GM12878 (cell line): ENCODE data around the gene CCDC91. TPM values are rescaled to one million over a fixed set of nuclear protein-coding genes. Genes with fewer than 3 reads are reported as not detected.

Experiments
- ATAC-seq: fragments of 200-7000 bp; cut with Tn5 transposase; 3 replicates; pipeline ENCODE4 v1.9.1; 2020; ENCODE audit warnings: mild to moderate bottlenecking, moderate library complexity
- BruUV-seq: library from RNA; stranded (reverse); fragments of 400-500 nt; replicated peaks from 2 replicates; lab custom pipeline; 2021; lab: Mats Ljungman, UMichigan
- CTCF ChIA-PET: fragments of 300-600 bp; sonication (Branson Sonifier 250); formaldehyde crosslinking; extraction: SDS; loops from one replicate; lab custom pipeline; 2021; ENCODE audit warnings: inconsistent platforms; lab: Yijun Ruan, JAX
- POLR2A ChIA-PET: fragments of 350-600 bp; formaldehyde crosslinking; extraction: SDS; loops from one replicate; lab custom pipeline; 2021; ENCODE audit warnings: inconsistent platforms; lab: Charles Lee
- RAD21 ChIA-PET: fragments of 300-600 bp; sonication (Branson Sonifier 250); formaldehyde crosslinking; loops from one replicate; lab custom pipeline; 2023; ENCODE audit warnings: antibody characterized with exemption; ENCODE audit not compliant: unreplicated experiment; lab: Charles Lee
- SMC1A ChIA-PET: fragments of 300-600 bp; sonication (Branson Sonifier 250); formaldehyde crosslinking; loops from one replicate; lab custom pipeline; 2023; ENCODE audit not compliant: unreplicated experiment, uncharacterized antibody; lab: Charles Lee
- DNase-seq: peaks from one replicate; pipeline ENCODE4 v3.0.0-alpha.2; 2011; ENCODE audit warnings: low read depth, low spot score
- FAIRE-seq: peaks from 3 replicates; lab custom pipeline; 2011; peaks lifted over from hg19 to GRCh38; lab: Jason Lieb, UNC
- H2AFZ ChIP-seq: 2 replicates; pipeline ENCODE4 v1.6.0; 2011; ENCODE audit warnings: low read depth, low read length, control low read depth; ENCODE audit not compliant: control insufficient read depth
- H3K27ac ChIP-seq: 2 replicates; pipeline ENCODE4 v1.5.1; 2011; ENCODE audit warnings: control low read depth; ENCODE audit not compliant: control insufficient read depth, insufficient read depth
- H3K27me3 ChIP-seq, 2 experiments: replicated peaks in 1 of 2; 2 replicates each; pipeline versions ENCODE4 v1.6.0 to v1.6.1; 2011; ENCODE audit warnings: low read length in 1 of 2; ENCODE audit not compliant: control insufficient read depth in 2 of 2, insufficient read depth in 2 of 2
- H3K36me3 ChIP-seq, 2 experiments: 2 replicates each; pipeline ENCODE4 v1.5.1; 2011; ENCODE audit warnings: low read length in 1 of 2; ENCODE audit not compliant: control insufficient read depth in 2 of 2, insufficient read depth in 2 of 2
- H3K4me1 ChIP-seq: 2 replicates; pipeline ENCODE4 v1.6.1; 2011; ENCODE audit warnings: mild to moderate bottlenecking, low read length, moderate library complexity, mixed read lengths; ENCODE audit not compliant: control insufficient read depth, insufficient read depth
- H3K4me2 ChIP-seq: 2 replicates; pipeline ENCODE4 v1.6.0; 2011; ENCODE audit warnings: control low read depth; ENCODE audit not compliant: control insufficient read depth, insufficient read depth
- H3K4me3 ChIP-seq: fragments of 200-600 bp; sonication (generic); 2 replicates; pipeline ENCODE4 v1.5.1; 2016
- H3K79me2 ChIP-seq: 2 replicates; pipeline ENCODE4 v1.6.0; 2011; ENCODE audit warnings: low read length; ENCODE audit not compliant: control insufficient read depth, insufficient read depth
- H3K9ac ChIP-seq: 2 replicates; pipeline ENCODE4 v1.8.0; 2011; ENCODE audit warnings: low read length, control low read depth, mixed read lengths; ENCODE audit not compliant: control insufficient read depth, insufficient read depth
- H3K9me3 ChIP-seq: replicated peaks from 3 replicates; pipeline ENCODE4 v1.5.1; 2011; ENCODE audit warnings: mild to moderate bottlenecking, low read length; ENCODE audit not compliant: control insufficient read depth, insufficient read depth
- H4K20me1 ChIP-seq: 2 replicates; pipeline ENCODE4 v1.6.0; 2011; ENCODE audit not compliant: control insufficient read depth, insufficient read depth
- CBX3 ChIP-seq: fragments of 200-600 bp; sonication (generic); IDR thresholded peaks from 2 replicates; pipeline ENCODE4 v1.6.1; 2016; ENCODE audit warnings: low read depth, borderline replicate concordance
- CBX5 ChIP-seq: sonication (generic); IDR thresholded peaks from 2 replicates; pipeline ENCODE4 v1.6.1; 2016; ENCODE audit warnings: low read depth, moderate library complexity, mild to moderate bottlenecking, inconsistent platforms
- ESRRA ChIP-seq: IDR thresholded peaks from 2 replicates; pipeline ENCODE4 v1.6.1; 2012; ENCODE audit warnings: mild to moderate bottlenecking, low read length, improper control_type of control experiment
- FOXM1 ChIP-seq: IDR thresholded peaks from 2 replicates; pipeline ENCODE4 v1.6.1; 2012; ENCODE audit warnings: low read depth, mild to moderate bottlenecking, inconsistent platforms, low read length, moderate library complexity
- MEF2A ChIP-seq: IDR thresholded peaks from 2 replicates; pipeline ENCODE4 v1.6.1; 2011; ENCODE audit warnings: low read depth, mild to moderate bottlenecking, low read length, moderate library complexity; ENCODE audit not compliant: insufficient read depth
- MYB ChIP-seq: fragments of 150-350 bp; IDR thresholded peaks from 2 replicates; pipeline ENCODE4 v1.6.1; 2014; ENCODE audit warnings: mild to moderate bottlenecking, low read depth, low read length, borderline replicate concordance
- PML ChIP-seq: IDR thresholded peaks from 2 replicates; pipeline ENCODE4 v1.6.1; 2012; ENCODE audit warnings: low read length, inconsistent platforms
- SKIL ChIP-seq: fragments of 450-650 bp; IDR thresholded peaks from 2 replicates; pipeline ENCODE4 v1.6.1; 2017; ENCODE audit warnings: mild to moderate bottlenecking, low read depth, inconsistent platforms; ENCODE audit not compliant: poor library complexity, severe bottlenecking
- TBL1XR1 ChIP-seq: IDR thresholded peaks from 2 replicates; pipeline ENCODE4 v1.6.1; 2012; ENCODE audit warnings: low read depth, low read length, improper control_type of control experiment
- ZBTB33 ChIP-seq: fragments of 450-650 bp; IDR thresholded peaks from 2 replicates; pipeline ENCODE4 v1.6.1; 2017; ENCODE audit warnings: mild to moderate bottlenecking
- ZZZ3 ChIP-seq: IDR thresholded peaks from 2 replicates; pipeline ENCODE4 v1.6.1; 2011; ENCODE audit warnings: low read depth; ENCODE audit not compliant: control insufficient read depth, insufficient read length
- WGBS: methylation state at CpG from one replicate; pipeline ENCODE4 v1.1.6; 2016; ENCODE audit warnings: low lambda C conversion rate; ENCODE audit not compliant: insufficient replicate concordance, insufficient coverage; ENCODE audit errors: missing lambda C conversion rate; 5-methylcytosine and 5-hydroxymethylcytosine counted together
- in situ Hi-C: fragments of 300-500 bp; cut with MboI; formaldehyde crosslinking; loops from 9 replicates; pipeline ENCODE4 v1.14.3; 2018; ENCODE audit warnings: mixed read lengths
- intact Hi-C: fragments of 100-400 bp; cut with micrococcal nuclease; formaldehyde crosslinking; loops from one replicate; pipeline ENCODE4 v1.14.2; 2022; ENCODE audit not compliant: unreplicated experiment
- polyA plus RNA-seq, 11 experiments: library from polyadenylated mRNA; depleted of rRNA in 4 of 11; unstranded in 6 of 11; stranded (reverse) in 5 of 11; fragments of >200 nt; fragmentation: Nextera tagmentation in 4 of 11; fragmentation: Illumina TruSeq in 1 of 11; extraction: Ambion mirVana in 4 of 11; extraction: Trizol in 1 of 11; gene quantifications; 1 replicate in 1 of 11; 2 replicates in 10 of 11; pipeline versions ENCODE4 v1.2.1 to v1.2.3, GENCODE V29; 2011 to 2016; ENCODE audit warnings: inconsistent platforms in 2 of 11, missing spikeins in 2 of 11, low read depth in 1 of 11
- total RNA-seq, 4 experiments: library from RNA; depleted of rRNA in 3 of 4; stranded (reverse); fragments of >200 nt in 3 of 4; fragmentation: Illumina TruSeq in 1 of 4; extraction: Trizol in 1 of 4; gene quantifications; 2 replicates each; pipeline versions ENCODE4 v1.2.1 to v1.2.3, GENCODE V29; 2013 to 2021
- TF ChIP-seq, protein P1 (sequence below): fragments of 450-650 bp; formaldehyde crosslinking; IDR thresholded peaks from 2 replicates; pipeline ENCODE4 v1.5.0; 2022; ENCODE audit warnings: mild to moderate bottlenecking, missing genetic modification characterization

CCDC91 gene
- total and polyA plus RNA-seq, 10 of the 15 experiments (the other 5 are each of a cell fraction or from before 2014, with no cell fraction given), result 6.1 to 24.9 (median 16.5) TPM

DNA sequence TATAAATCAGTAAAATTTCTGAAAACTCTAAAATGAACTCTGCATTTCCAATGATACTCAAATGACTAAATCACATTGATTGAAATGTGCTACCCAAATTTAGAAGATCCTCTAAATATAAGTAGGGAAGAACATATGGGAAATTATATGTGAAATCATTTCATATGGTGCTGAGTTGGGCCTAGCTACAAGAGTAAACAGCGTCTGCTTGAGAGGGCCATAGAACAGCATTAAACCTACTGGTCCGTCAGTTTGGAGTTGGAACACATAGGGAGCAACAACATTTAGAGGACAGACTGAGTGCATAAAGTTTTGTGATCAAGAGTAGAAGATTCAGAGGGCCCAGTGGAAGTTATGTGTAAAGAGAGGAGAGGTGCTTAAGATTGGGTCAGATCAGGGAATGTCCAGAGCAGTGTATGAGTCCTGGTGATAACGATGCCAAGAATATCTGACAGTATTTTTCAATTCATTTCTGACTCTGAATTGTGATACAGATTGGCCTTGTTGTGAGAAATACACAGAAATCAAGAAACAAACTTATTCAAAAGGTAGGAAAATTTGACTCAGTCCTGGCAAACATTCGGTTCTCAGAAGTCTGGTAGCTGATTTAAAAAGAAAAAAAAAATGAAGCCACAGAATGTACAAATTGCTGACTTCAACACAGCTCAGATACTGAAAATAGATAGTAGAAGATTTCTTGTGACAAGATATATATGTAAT is 362.2 kb downstream of the CCDC91 start:
- no TSS peak for BruUV-seq
- H2AFZ ChIP-seq, result no peak overlapping the region
- ATAC-seq (no peak), FAIRE-seq (no peak), DNase-seq (no peak)
- no peaks in the 10 kb centered on the region for H3K27me3 ChIP-seq
- CTCF ChIA-PET, result no interaction called here
- no peaks in the 10 kb centered on the region for H4K20me1 ChIP-seq
- H3K79me2 ChIP-seq, result no peaks in the 10 kb centered on the region
- no peak overlapping the region for H3K27ac ChIP-seq
- SMC1A ChIA-PET, result interaction anchor here (1.9 kb wide), 1 partner anchor 9 kb away, joined by 5 read pairs; no protein-coding TSS in a partner anchor
- WGBS, result 50% methylated on average over 4 of the region's 4 CpGs
- H3K4me2 ChIP-seq, result no peak overlapping the region
- no peak overlapping the region for H3K4me3 ChIP-seq
- H3K9ac ChIP-seq, result no peak overlapping the region
- H3K9me3 ChIP-seq, result no peaks in the 10 kb centered on the region
- RAD21 ChIA-PET, result interaction anchor here (0.6 to 1.2 kb wide), 3 partner anchors 55 to 987 kb away, joined by 3 read pairs; no protein-coding TSS in a partner anchor
- H3K36me3 ChIP-seq, result no peaks in the 10 kb centered on the region
- in situ Hi-C loops (no loop called here), intact Hi-C loops (no loop called here)
- POLR2A ChIA-PET, result no interaction called here
- no peaks in the 10 kb centered on the region for H3K4me1 ChIP-seq
- TF ChIP-seq FOXM1 (no peak), SKIL (no peak), PML (no peak), ESRRA (no peak), CBX3 (no peak), MEF2A (no peak), CBX5 (no peak), ZZZ3 (no peak), ZBTB33 (no peak), TBL1XR1 (no peak), MYB (no peak)
- TF ChIP-seq, protein P1, sequence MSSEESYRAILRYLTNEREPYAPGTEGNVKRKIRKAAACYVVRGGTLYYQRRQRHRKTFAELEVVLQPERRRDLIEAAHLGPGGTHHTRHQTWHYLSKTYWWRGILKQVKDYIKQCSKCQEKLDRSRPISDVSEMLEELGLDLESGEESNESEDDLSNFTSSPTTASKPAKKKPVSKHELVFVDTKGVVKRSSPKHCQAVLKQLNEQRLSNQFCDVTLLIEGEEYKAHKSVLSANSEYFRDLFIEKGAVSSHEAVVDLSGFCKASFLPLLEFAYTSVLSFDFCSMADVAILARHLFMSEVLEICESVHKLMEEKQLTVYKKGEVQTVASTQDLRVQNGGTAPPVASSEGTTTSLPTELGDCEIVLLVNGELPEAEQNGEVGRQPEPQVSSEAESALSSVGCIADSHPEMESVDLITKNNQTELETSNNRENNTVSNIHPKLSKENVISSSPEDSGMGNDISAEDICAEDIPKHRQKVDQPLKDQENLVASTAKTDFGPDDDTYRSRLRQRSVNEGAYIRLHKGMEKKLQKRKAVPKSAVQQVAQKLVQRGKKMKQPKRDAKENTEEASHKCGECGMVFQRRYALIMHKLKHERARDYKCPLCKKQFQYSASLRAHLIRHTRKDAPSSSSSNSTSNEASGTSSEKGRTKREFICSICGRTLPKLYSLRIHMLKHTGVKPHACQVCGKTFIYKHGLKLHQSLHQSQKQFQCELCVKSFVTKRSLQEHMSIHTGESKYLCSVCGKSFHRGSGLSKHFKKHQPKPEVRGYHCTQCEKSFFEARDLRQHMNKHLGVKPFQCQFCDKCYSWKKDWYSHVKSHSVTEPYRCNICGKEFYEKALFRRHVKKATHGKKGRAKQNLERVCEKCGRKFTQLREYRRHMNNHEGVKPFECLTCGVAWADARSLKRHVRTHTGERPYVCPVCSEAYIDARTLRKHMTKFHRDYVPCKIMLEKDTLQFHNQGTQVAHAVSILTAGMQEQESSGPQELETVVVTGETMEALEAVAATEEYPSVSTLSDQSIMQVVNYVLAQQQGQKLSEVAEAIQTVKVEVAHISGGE (CRISPR knock-in tag), result no peak
